NB4 (cell line): ENCODE data around the gene RRAD.

Experiments
- DNase-seq: peaks from one replicate; pipeline ENCODE4 v3.0.0; 2010; ENCODE audit warnings: low read depth
- H3K4me3 ChIP-seq: one replicate; pipeline ENCODE4 v1.5.1; 2011; ENCODE audit warnings: mild to moderate bottlenecking, low read depth, low read length, moderate library complexity
- CTCF ChIP-seq: IDR thresholded peaks from one replicate; pipeline ENCODE4 v1.5.1; 2012; ENCODE audit warnings: low read depth, low read length
- MAX ChIP-seq: IDR thresholded peaks from 2 replicates; pipeline ENCODE4 v1.6.1; 2011; ENCODE audit warnings: low read depth, low read length
- MYC ChIP-seq: IDR thresholded peaks from 2 replicates; pipeline ENCODE4 v1.6.1; 2011; ENCODE audit warnings: low read depth, low read length
- POLR2A ChIP-seq: IDR thresholded peaks from 2 replicates; pipeline ENCODE4 v1.6.1; 2011; ENCODE audit warnings: mild to moderate bottlenecking; ENCODE audit not compliant: insufficient read length; ENCODE audit errors: extremely low read depth

RRAD gene

GRCh38 chr16:66943426-66944053, 18.2 kb upstream of the RRAD start:
- DNase-seq: no peak
- no peak overlapping the region for H3K4me3 ChIP-seq
- TF ChIP-seq POLR2A: no peak
- no peak for TF ChIP-seq MYC
- no peak for TF ChIP-seq MAX
- TF ChIP-seq CTCF: no peak

- no peak overlapping the region for H3K4me3 ChIP-seq
- DNase-seq: no peak
- no peak for TF ChIP-seq MYC
These were observed 17.6 kb upstream of the RRAD start for GRCh38 chr16:66942981-66943380.

- TF ChIP-seq MYC (no peak), POLR2A (no peak), CTCF (no peak), MAX (no peak)
- no peak overlapping the region for H3K4me3 ChIP-seq
- DNase-seq: no peak
These were observed 14.9 kb upstream of the RRAD start for GRCh38 chr16:66940236-66940635.

- no peak for TF ChIP-seq MAX
- TF ChIP-seq MYC: no peak
- no peak for TF ChIP-seq POLR2A
- TF ChIP-seq CTCF: no peak
- H3K4me3 ChIP-seq: no peak overlapping the region
- no peak for DNase-seq
These were observed 14.0 kb upstream of the RRAD start for GRCh38 chr16:66939366-66939765.

- TF ChIP-seq MYC (no peak), POLR2A (no peak), MAX (no peak), CTCF (no peak)
- no peak for DNase-seq
- no peak overlapping the region for H3K4me3 ChIP-seq
These were observed 12.5 kb upstream of the RRAD start for GRCh38 chr16:66937725-66938337.

GRCh38 chr16:66936889-66937554, 11.7 kb upstream of the RRAD start:
- TF ChIP-seq POLR2A (no peak), MYC (no peak), MAX (no peak), CTCF (no peak)
- no peak for DNase-seq
- H3K4me3 ChIP-seq: no peak overlapping the region
